GM18498 (cell line): ENCODE measurements around the gene FIP1L1.
"Not testable (repeated sequence)": the region's sequence is repeated elsewhere in the genome, so short reads cannot be mapped to it uniquely, and the experiment has no call there.

Experiments used
- ATAC-seq: cut with Tn5 transposase; IDR thresholded peaks from one replicate; pipeline ENCODE4 v1.9.1; 2021; ENCODE audit warnings: mild to moderate bottlenecking, moderate library complexity; ENCODE audit not compliant: unreplicated experiment

Gene FIP1L1

DNA sequence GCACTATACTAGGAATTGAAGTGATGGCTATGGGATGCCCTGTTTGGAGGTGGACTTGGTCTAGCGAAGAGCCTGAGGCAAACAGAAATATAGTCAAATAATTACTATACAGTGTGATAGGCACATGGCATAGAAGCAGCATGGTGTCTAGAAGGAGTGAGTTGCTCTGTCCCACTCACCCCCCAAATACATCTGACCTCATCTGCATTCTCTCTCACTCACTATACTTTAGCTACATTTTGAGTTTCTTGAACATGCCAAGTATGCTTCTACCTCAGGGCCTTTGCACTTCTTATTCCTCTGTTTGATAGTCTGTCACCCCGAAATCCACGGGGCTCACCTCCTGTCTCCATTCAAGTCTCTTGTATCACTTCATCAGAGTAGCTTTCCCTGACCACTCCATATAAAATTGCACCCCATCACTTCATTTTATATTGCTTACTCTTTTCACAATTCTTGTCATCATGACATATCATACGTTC lies 2.6 kb upstream of the FIP1L1 start:
- ATAC-seq = no peak

DNA sequence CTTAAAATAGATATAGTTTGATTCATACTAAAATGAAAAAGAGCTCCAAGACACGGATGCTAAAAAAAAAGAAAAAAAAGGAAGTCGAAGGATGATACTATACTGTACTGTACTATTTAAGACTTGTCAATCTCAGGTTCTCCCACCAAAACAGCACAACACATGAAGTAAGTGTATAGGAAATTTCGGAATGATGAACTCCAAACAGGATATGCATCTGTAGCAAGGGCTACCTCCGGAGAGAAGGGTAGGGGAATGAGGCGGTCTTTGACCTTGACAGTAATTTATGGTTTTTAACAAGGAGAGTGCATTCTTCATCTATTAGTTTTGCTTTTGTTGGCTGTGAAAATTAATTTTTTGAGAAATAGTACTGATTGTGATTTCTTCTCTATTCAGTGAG lies 541 bp upstream of the FIP1L1 start:
- no peak for ATAC-seq

GRCh38 chr4:53378171-53378482 lies 686 bp downstream of the FIP1L1 start:
- ATAC-seq = no peak

GRCh38 chr4:53380221-53380620 lies 2.8 kb downstream of the FIP1L1 start:
- ATAC-seq = no peak

- ATAC-seq = not testable (repeated sequence)
Measured at GRCh38 chr4:53409479-53409878, 32.0 kb downstream of the FIP1L1 start.

DNA sequence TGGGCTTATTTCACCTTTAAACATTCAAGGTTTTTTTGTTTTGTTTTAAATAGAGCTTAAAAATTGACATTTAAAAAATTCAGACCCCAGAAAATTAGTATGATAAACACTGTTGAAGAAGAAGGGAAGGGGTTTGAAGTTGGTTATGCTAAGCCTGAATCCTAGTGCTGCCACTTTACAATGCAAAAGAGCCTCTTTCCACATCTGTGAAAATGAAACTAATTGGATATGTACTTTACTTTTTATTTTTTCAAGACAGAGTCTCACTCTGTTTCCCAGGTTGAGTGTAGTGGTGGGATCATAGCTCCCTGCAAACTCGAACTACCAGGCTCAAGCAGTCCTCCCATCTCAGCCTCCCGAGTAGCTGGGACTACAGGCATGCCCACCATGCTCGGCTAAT lies 41.8 kb downstream of the FIP1L1 start:
- no peak for ATAC-seq

- no peak for ATAC-seq
Measured at GRCh38 chr4:53421791-53422190, 44.4 kb downstream of the FIP1L1 start.

GRCh38 chr4:53422367-53422766 lies 44.9 kb downstream of the FIP1L1 start:
- ATAC-seq = no peak

GRCh38 chr4:53424280-53424679 lies 46.8 kb downstream of the FIP1L1 start:
- ATAC-seq = no peak

DNA sequence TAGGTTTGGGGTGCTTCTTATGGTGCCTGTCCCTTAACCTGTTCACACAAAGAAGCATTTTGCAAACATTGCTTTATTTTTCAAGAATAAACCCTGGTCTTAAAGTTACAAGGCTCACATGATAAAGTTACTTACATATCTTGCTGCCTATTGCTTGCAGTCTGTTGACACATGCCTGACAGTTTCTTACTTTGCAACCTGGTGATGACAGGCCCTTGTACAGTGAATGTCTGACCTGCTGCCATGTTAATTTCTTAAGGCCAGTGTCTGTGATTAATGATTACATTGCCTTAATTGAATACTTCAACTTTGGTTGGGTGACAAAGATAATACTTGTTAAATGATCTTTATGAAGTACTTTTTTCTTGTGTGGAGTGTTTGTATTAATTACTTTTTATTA lies 49.9 kb downstream of the FIP1L1 start:
- ATAC-seq = no peak

- peak; percentile 43 for ATAC-seq
Measured at GRCh38 chr4:53431052-53431451, 53.6 kb downstream of the FIP1L1 start.

DNA sequence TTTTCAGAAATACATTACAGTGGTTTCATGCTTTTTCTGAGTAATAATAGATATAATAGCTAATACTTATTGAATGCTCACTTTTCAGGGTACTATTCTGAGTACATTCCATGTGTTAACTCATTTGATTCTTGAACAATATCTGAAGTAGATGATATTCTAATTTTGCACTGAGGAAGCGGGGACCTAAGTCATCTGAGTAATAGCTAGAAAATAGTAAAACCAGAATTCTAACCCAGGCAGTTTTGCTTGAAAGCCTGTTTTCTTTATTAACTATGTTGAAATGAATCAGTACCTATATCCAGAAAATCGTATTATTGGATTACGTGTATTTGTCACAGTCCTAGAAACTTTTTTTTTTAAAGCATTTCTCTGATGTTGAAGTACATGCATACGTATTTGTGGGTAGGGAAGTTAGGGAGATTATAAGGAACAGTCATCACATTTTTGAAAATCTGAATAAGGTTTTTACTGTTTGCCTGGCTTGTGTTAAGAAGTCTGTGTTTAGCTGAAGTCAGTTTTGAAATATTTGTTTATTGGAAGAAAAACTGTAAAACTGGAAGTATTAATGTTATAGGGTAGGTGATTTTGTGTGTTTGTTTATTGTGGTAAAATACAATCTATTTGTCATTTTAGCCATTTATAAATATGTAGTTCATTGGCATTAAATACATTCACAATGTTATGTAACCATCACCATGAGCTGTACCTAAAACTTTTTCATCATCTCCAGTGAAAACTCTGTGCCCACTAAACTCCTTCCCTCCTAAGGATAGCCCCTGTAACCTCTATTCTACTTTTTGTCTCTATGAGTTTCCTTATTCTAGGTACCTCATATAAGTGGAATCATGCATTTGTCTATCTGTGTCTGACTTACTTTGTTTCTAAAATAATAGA lies 55.3 kb downstream of the FIP1L1 start:
- no peak for ATAC-seq

DNA sequence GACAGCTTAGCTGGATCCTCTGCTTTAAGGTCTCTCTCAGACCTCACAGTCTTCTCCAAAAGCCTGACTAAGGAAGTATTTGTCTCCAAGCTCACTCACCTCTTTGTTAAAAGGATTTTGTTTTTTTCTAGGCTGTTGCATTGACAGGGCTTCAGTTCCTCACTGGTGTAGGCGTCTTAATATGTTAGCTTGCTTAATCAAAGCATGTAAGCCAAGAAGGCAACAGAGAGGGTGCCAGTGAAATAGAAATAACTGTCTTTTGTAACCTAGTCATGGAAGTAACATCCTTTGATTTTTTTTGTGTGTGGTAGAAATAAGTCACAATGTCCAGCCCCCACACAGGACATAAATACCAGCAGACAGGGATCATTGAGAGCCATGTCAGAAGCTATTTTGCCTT lies 58.8 kb downstream of the FIP1L1 start:
- ATAC-seq = no peak

- ATAC-seq = no peak
Measured at GRCh38 chr4:53441564-53441963, 64.1 kb downstream of the FIP1L1 start.

- no peak for ATAC-seq
Measured at GRCh38 chr4:53444954-53445353, 67.5 kb downstream of the FIP1L1 start.

- no peak for ATAC-seq
Measured at GRCh38 chr4:53450773-53451172, 73.3 kb downstream of the FIP1L1 start.

- no peak for ATAC-seq
Measured at GRCh38 chr4:53453385-53453784, 75.9 kb downstream of the FIP1L1 start.

- no peak for ATAC-seq
Measured at GRCh38 chr4:53455766-53456165, 78.3 kb downstream of the FIP1L1 start.

DNA sequence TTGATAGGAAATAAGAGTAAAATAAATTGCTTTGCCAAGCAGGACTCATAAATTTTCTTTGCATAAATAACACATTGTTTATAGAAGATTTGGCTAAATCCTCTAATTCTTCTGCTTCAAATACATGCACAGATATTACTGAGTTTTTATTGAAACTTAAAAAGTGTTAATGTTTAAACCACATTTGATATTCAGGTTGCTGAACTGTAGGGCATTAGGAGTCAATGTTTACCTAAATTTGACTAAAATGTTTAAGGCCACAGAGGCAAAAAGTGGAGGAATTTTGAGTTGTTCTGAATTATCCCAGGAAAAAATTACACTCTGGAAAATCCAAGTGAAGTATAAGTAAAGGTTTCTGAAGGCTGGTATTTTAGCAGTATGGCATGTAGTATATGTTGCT lies 78.7 kb downstream of the FIP1L1 start:
- no peak for ATAC-seq

- no peak for ATAC-seq
Measured at GRCh38 chr4:53459548-53459947, 82.1 kb downstream of the FIP1L1 start.

DNA sequence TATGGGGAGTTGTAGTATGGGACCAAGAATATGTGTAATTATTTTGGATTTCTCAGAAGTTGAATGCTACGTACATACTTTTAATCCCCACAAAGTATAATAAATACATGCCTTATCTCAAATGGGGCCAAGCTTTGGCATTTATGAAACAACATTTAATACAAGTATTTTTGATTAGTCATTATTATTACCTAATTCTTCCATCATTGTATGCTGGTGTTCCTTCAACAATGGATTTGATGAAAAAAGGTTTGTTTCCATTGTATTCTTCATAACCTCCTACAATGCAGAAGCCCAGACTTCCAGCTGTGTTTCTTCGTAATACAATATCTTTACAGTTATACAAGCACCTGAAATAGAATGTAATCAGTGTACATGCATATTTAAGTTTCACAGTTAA lies 83.8 kb downstream of the FIP1L1 start:
- ATAC-seq = no peak

DNA sequence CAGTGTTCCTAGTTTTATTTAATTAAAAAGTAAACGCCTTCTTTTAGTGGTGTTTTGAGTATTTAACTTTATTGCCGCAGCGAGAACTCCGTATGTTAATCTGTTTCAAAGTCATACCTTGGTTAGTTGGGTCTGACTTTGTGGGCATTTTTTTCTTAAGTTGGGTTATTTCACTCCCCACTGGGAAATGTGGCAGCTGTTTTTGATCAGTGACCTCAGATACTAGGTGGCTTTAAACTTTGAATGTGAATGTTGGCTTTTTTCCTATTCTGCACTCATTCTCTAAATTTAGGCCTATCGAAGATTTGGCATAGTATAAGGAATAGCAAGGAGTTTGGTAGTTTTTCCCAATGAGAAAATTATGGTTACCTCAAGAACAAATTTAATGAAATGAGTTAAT lies 85.9 kb downstream of the FIP1L1 start:
- ATAC-seq = no peak

GRCh38 chr4:53465281-53465680 lies 87.8 kb downstream of the FIP1L1 start:
- no peak for ATAC-seq
